Measurements from ENCODE around the gene PURA. TPM values are rescaled to one million over a fixed set of nuclear protein-coding genes. Genes with fewer than 3 reads are reported as not detected.

Gene PURA
- total and polyA plus RNA-seq, 10 donors, result 2.8 to 36.2 (median 23.1) TPM

- peaks cover 0 to 44% (median 0%) of the 10 kb centered on the region in 7 donors for H3K27me3 ChIP-seq (replicated peaks in 1 of 7)
Observed at GRCh38 chr5:140107312-140108092, 6.4 kb upstream of the PURA start.

GRCh38 chr5:140108093-140109017 is 5.6 kb upstream of the PURA start:
- WGBS, 5 donors, result 1 to 3% (median 2%) methylated on average over 37 to 52 of the region's 52 CpGs
- no peaks in the 10 kb centered on the region for H3K36me3 ChIP-seq
- peak overlapping the region; percentile 96 to 99 (median 98) for H3K27ac ChIP-seq
- H3K4me3 ChIP-seq, result peak overlapping the region; percentile 52 to 86 (median 66)
- H3K4me1 ChIP-seq, result peaks cover 33 to 70% (median 54%) of the 10 kb centered on the region in 6 donors
- H3K9me3 ChIP-seq, result no peaks in the 10 kb centered on the region
- DNase-seq, result peak; percentile 85
- intact Hi-C loops (cut with DNase I; ENCODE audit: low total_unique reads), result no loop called here
- peaks cover 0 to 52% (median 0%) of the 10 kb centered on the region in 7 donors for H3K27me3 ChIP-seq (replicated peaks in 1 of 7)
- TF ChIP-seq CTCF (IDR thresholded peaks at IDR 0.05 in 8 of 11, conservative IDR thresholded peaks at IDR 0.05 in 3 of 11) (no peak), POLR2A (IDR thresholded peaks at IDR 0.05) (no peak), POLR2AphosphoS5 (IDR thresholded peaks at IDR 0.05) (no peak)

More at GRCh38 chr5:140107312-140108092, 6.4 kb upstream of the PURA start:
- WGBS, 5 donors, result 0 to 1% (median 1%) methylated on average over 25 to 87 of the region's 88 CpGs
- no peaks in the 10 kb centered on the region for H3K36me3 ChIP-seq
- peaks cover 28 to 61% (median 46%) of the 10 kb centered on the region in 6 donors for H3K4me1 ChIP-seq
- peak overlapping the region; percentile 52 to 86 (median 66) for H3K4me3 ChIP-seq
- TF ChIP-seq CTCF (IDR thresholded peaks at IDR 0.05 in 8 of 11, conservative IDR thresholded peaks at IDR 0.05 in 3 of 11) (peak in 9 of 11 experiments; percentile 8 to 48 (median 42)), POLR2AphosphoS5 (IDR thresholded peaks at IDR 0.05) (peak; percentile 93 to 95 (median 94)), POLR2A (IDR thresholded peaks at IDR 0.05) (peak in 2 of 3 donors; percentile 30 to 37)
- peak overlapping the region; percentile 96 to 99 (median 98) for H3K27ac ChIP-seq
- DNase-seq, result peak; percentile 99
- H3K9me3 ChIP-seq, result no peaks in the 10 kb centered on the region
- intact Hi-C loops (cut with DNase I; ENCODE audit: low total_unique reads), result no loop called here

- 38 to 49% (median 43%) methylated on average over 24 of the region's 24 CpGs for WGBS, 5 donors
- no peaks in the 10 kb centered on the region for H3K36me3 ChIP-seq
- intact Hi-C loops (cut with DNase I; ENCODE audit: low total_unique reads), result no loop called here
- peaks cover 33 to 73% (median 55%) of the 10 kb centered on the region in 6 donors for H3K4me1 ChIP-seq
- peak overlapping the region; percentile 52 to 86 (median 66) for H3K4me3 ChIP-seq
- H3K27ac ChIP-seq, result peak overlapping the region in 7 of 8 donors; percentile 96 to 99 (median 98)
- TF ChIP-seq POLR2A (IDR thresholded peaks at IDR 0.05), result no peak
- no peak for TF ChIP-seq POLR2AphosphoS5 (IDR thresholded peaks at IDR 0.05)
- no peak for TF ChIP-seq CTCF (IDR thresholded peaks at IDR 0.05 in 8 of 11, conservative IDR thresholded peaks at IDR 0.05 in 3 of 11)
- no peaks in the 10 kb centered on the region for H3K9me3 ChIP-seq
- DNase-seq, result peak; percentile 73
- H3K27me3 ChIP-seq (replicated peaks in 1 of 7), result peaks cover 0 to 53% (median 0%) of the 10 kb centered on the region in 7 donors
Observed at GRCh38 chr5:140109018-140109758, 4.7 kb upstream of the PURA start.

All from spleen (tissue), 11 donors.